ENCODE results near the gene RGMA. TPM values are rescaled to one million over a fixed set of nuclear protein-coding genes. Genes with fewer than 3 reads are reported as not detected.
"Not testable (repeated sequence)": the region's sequence is repeated elsewhere in the genome, so short reads cannot be mapped to it uniquely, and the experiment has no call there.

The RGMA gene
- total RNA-seq, 5 donors from 2014 or later (not counting 1 experiment from before 2014, with no cell fraction given) = 0.15 to 0.44 (median 0.23) TPM; not detected in 2

GRCh38 chr15:93035092-93035915 is 53.7 kb downstream of the RGMA start:
- Histone ChIP-seq H3K4me1 (ENCODE audit: control insufficient read depth in 1 of 2, extremely low read depth in 1 of 2, insufficient read depth in 2 of 2, low read length in 2 of 2) (peaks cover 0 to 21% of the 10 kb centered on the region in 2 experiments), H3K36me3 (ENCODE audit: control insufficient read depth in 2 of 2, extremely low read depth in 1 of 2, insufficient read depth in 1 of 2, low read length in 1 of 2) (no peaks in the 10 kb centered on the region), H3K27me3 (replicated peaks in 1 of 2; ENCODE audit: control insufficient read depth in 2 of 2, extremely low read depth in 1 of 2, insufficient read depth in 2 of 2, low read length in 1 of 2) (peaks cover 0 to 26% of the 10 kb centered on the region in 2 experiments), H3K9me3 (no peaks in the 10 kb centered on the region), H3K27ac (ENCODE audit: low read length) (no peak overlapping the region), H3K4me3 (ENCODE audit: control insufficient read depth in 1 of 2, extremely low read depth in 1 of 2, low read length in 1 of 2) (no peak overlapping the region)
- H3K27ac Mint-ChIP-seq = no peak overlapping the region
- ChIA-PET CTCF (interaction anchor here (0.5 to 1.8 kb wide), 4 partner anchors 15 to 1288 kb away, joined by 3 to 9 read pairs (median 3); no protein-coding TSS in a partner anchor), POLR2A (interaction anchor here in 1 of 2 donors (0.5 kb wide), 1 partner anchor 1284 kb away, joined by 6 read pairs; no protein-coding TSS in a partner anchor)
- ATAC-seq (replicated peaks in 1 of 4) = peak in 1 of 4 experiments; percentile 14
- DNase-seq = peak in 1 of 35 experiments; percentile 3
- H3K36me3 Mint-ChIP-seq = no peaks in the 10 kb centered on the region
- WGBS (ENCODE audit: insufficient coverage) = 81% methylated on average over 16 of the region's 18 CpGs
- H3K9me3 Mint-ChIP-seq = no peaks in the 10 kb centered on the region
- peaks cover 2 to 5% of the 10 kb centered on the region in 2 donors for H3K27me3 Mint-ChIP-seq
- peaks cover 10 to 15% (median 13%) of the 10 kb centered on the region in 3 donors for H3K4me1 Mint-ChIP-seq
- H3K4me3 Mint-ChIP-seq = no peak overlapping the region

GRCh38 chr15:93034512-93034911 is 54.5 kb downstream of the RGMA start:
- no peak for ATAC-seq (replicated peaks in 1 of 4)
- ChIA-PET CTCF (interaction anchor here in 1 of 2 donors (1.8 kb wide), 1 partner anchor 1085 kb away, joined by 9 read pairs; no protein-coding TSS in a partner anchor), POLR2A (no interaction called here)
- H3K4me1 ChIP-seq (ENCODE audit: control insufficient read depth in 1 of 2, extremely low read depth in 1 of 2, insufficient read depth in 2 of 2, low read length in 2 of 2) = peaks cover 0 to 28% of the 10 kb centered on the region in 2 experiments
- no peak for DNase-seq
- peaks cover 17 to 23% (median 19%) of the 10 kb centered on the region in 3 donors for H3K4me1 Mint-ChIP-seq
- H3K4me3 ChIP-seq (ENCODE audit: control insufficient read depth in 1 of 2, extremely low read depth in 1 of 2, low read length in 1 of 2) = no peak overlapping the region
- H3K27ac Mint-ChIP-seq = no peak overlapping the region
- peaks cover 1 to 2% of the 10 kb centered on the region in 2 donors for H3K27me3 Mint-ChIP-seq
- WGBS (ENCODE audit: insufficient coverage) = 65% methylated on average over 2 of the region's 7 CpGs
- H3K9me3 ChIP-seq = no peaks in the 10 kb centered on the region
- no peaks in the 10 kb centered on the region for H3K9me3 Mint-ChIP-seq
- H3K4me3 Mint-ChIP-seq = no peak overlapping the region
- H3K27me3 ChIP-seq (replicated peaks in 1 of 2; ENCODE audit: control insufficient read depth in 2 of 2, extremely low read depth in 1 of 2, insufficient read depth in 2 of 2, low read length in 1 of 2) = peaks cover 0 to 23% of the 10 kb centered on the region in 2 experiments
- no peaks in the 10 kb centered on the region for H3K36me3 Mint-ChIP-seq
- no peaks in the 10 kb centered on the region for H3K36me3 ChIP-seq (ENCODE audit: control insufficient read depth in 2 of 2, extremely low read depth in 1 of 2, insufficient read depth in 1 of 2, low read length in 1 of 2)
- H3K27ac ChIP-seq (ENCODE audit: low read length) = no peak overlapping the region

- Mint-ChIP-seq H3K27me3 (peaks cover 0 to 2% of the 10 kb centered on the region in 2 donors), H3K9me3 (no peaks in the 10 kb centered on the region), H3K36me3 (no peaks in the 10 kb centered on the region), H3K27ac (no peak overlapping the region), H3K4me1 (peaks cover 21 to 26% (median 22%) of the 10 kb centered on the region in 3 donors), H3K4me3 (no peak overlapping the region)
- Histone ChIP-seq H3K27me3 (replicated peaks in 1 of 2; ENCODE audit: control insufficient read depth in 2 of 2, extremely low read depth in 1 of 2, insufficient read depth in 2 of 2, low read length in 1 of 2) (peaks cover 0 to 23% of the 10 kb centered on the region in 2 experiments), H3K4me1 (ENCODE audit: control insufficient read depth in 1 of 2, extremely low read depth in 1 of 2, insufficient read depth in 2 of 2, low read length in 2 of 2) (peaks cover 0 to 36% of the 10 kb centered on the region in 2 experiments), H3K27ac (ENCODE audit: low read length) (no peak overlapping the region), H3K9me3 (no peaks in the 10 kb centered on the region), H3K36me3 (ENCODE audit: control insufficient read depth in 2 of 2, extremely low read depth in 1 of 2, insufficient read depth in 1 of 2, low read length in 1 of 2) (no peaks in the 10 kb centered on the region), H3K4me3 (ENCODE audit: control insufficient read depth in 1 of 2, extremely low read depth in 1 of 2, low read length in 1 of 2) (no peak overlapping the region)
- ChIA-PET CTCF (interaction anchor here in 1 of 2 donors (1.0 kb wide), 1 partner anchor 1086 kb away, joined by 4 read pairs; no protein-coding TSS in a partner anchor), POLR2A (interaction anchor here in 1 of 2 donors (0.5 kb wide), 1 partner anchor 155 kb away, joined by 3 read pairs; no protein-coding TSS in a partner anchor)
- WGBS (ENCODE audit: insufficient coverage) = 89% methylated on average over 13 of the region's 14 CpGs
- ATAC-seq (replicated peaks in 1 of 4) (no peak), DNase-seq (peak in 1 of 35 experiments; percentile 7)
These were observed 55.5 kb downstream of the RGMA start for GRCh38 chr15:93033434-93034045.

- Histone ChIP-seq H3K4me1 (ENCODE audit: control insufficient read depth in 1 of 2, extremely low read depth in 1 of 2, insufficient read depth in 2 of 2, low read length in 2 of 2) (peaks cover 0 to 36% of the 10 kb centered on the region in 2 experiments), H3K27me3 (replicated peaks in 1 of 2; ENCODE audit: control insufficient read depth in 2 of 2, extremely low read depth in 1 of 2, insufficient read depth in 2 of 2, low read length in 1 of 2) (peaks cover 0 to 23% of the 10 kb centered on the region in 2 experiments)
- H3K4me3 ChIP-seq (ENCODE audit: control insufficient read depth in 1 of 2, extremely low read depth in 1 of 2, low read length in 1 of 2); H3K27ac Mint-ChIP-seq; H3K9me3 Mint-ChIP-seq; POLR2A ChIA-PET; H3K36me3 ChIP-seq (ENCODE audit: control insufficient read depth in 2 of 2, extremely low read depth in 1 of 2, insufficient read depth in 1 of 2, low read length in 1 of 2); ATAC-seq (replicated peaks in 1 of 4); H3K27ac ChIP-seq (ENCODE audit: low read length); H3K4me3 Mint-ChIP-seq; H3K9me3 ChIP-seq; H3K36me3 Mint-ChIP-seq; H3K27me3 Mint-ChIP-seq: not testable (repeated sequence)
- CTCF ChIA-PET = interaction anchor here (1.0 to 1.4 kb wide), 2 partner anchors 1087 to 1291 kb away, joined by 3 to 4 read pairs; no protein-coding TSS in a partner anchor
- peak in 1 of 35 experiments; percentile 9 for DNase-seq
- peaks cover 21 to 26% (median 22%) of the 10 kb centered on the region in 3 donors for H3K4me1 Mint-ChIP-seq
- 79% methylated on average over 18 of the region's 21 CpGs for WGBS (ENCODE audit: insufficient coverage)
These were observed 56.4 kb downstream of the RGMA start for GRCh38 chr15:93032515-93033206.

GRCh38 chr15:93031557-93032384 is 57.2 kb downstream of the RGMA start:
- H3K36me3 Mint-ChIP-seq; H3K36me3 ChIP-seq (ENCODE audit: control insufficient read depth in 2 of 2, extremely low read depth in 1 of 2, insufficient read depth in 1 of 2, low read length in 1 of 2); H3K4me3 Mint-ChIP-seq; ATAC-seq (replicated peaks in 1 of 4); H3K27ac ChIP-seq (ENCODE audit: low read length); H3K27me3 Mint-ChIP-seq; H3K4me3 ChIP-seq (ENCODE audit: control insufficient read depth in 1 of 2, extremely low read depth in 1 of 2, low read length in 1 of 2); POLR2A ChIA-PET; H3K27ac Mint-ChIP-seq; H3K9me3 Mint-ChIP-seq; H3K9me3 ChIP-seq: not testable (repeated sequence)
- peak in 2 of 35 experiments; percentile 10 to 22 for DNase-seq
- H3K4me1 Mint-ChIP-seq = peaks cover 22 to 26% (median 24%) of the 10 kb centered on the region in 3 donors
- 87% methylated on average over 16 of the region's 44 CpGs for WGBS (ENCODE audit: insufficient coverage)
- H3K4me1 ChIP-seq (ENCODE audit: control insufficient read depth in 1 of 2, extremely low read depth in 1 of 2, insufficient read depth in 2 of 2, low read length in 2 of 2) = peaks cover 0 to 36% of the 10 kb centered on the region in 2 experiments
- peaks cover 0 to 16% of the 10 kb centered on the region in 2 experiments for H3K27me3 ChIP-seq (replicated peaks in 1 of 2; ENCODE audit: control insufficient read depth in 2 of 2, extremely low read depth in 1 of 2, insufficient read depth in 2 of 2, low read length in 1 of 2)
- CTCF ChIA-PET = interaction anchor here (0.8 to 4.0 kb wide), 3 partner anchors 9 to 1292 kb away, joined by 3 to 50 read pairs (median 3); no protein-coding TSS in a partner anchor

All from T-cell (primary cell).